Measurements from ENCODE around the gene NR3C2.

- no peak for TF ChIP-seq CTCF (conservative IDR thresholded peaks at IDR 0.05; ENCODE audit: low read depth, low read length)
- TF ChIP-seq EZH2 (IDR thresholded peaks at IDR 0.05; ENCODE audit: low read length, unreplicated experiment) = no peak
These were observed 12.6 kb upstream of the NR3C2 start for GRCh38 chr4:148454835-148455234.
